ENCODE measurements around the gene FGFR3. TPM values are rescaled to one million over a fixed set of nuclear protein-coding genes. Genes with fewer than 3 reads are reported as not detected.

Gene FGFR3
- polyA plus RNA-seq, 1 donor from 2014 or later = 0.48 TPM

DNA sequence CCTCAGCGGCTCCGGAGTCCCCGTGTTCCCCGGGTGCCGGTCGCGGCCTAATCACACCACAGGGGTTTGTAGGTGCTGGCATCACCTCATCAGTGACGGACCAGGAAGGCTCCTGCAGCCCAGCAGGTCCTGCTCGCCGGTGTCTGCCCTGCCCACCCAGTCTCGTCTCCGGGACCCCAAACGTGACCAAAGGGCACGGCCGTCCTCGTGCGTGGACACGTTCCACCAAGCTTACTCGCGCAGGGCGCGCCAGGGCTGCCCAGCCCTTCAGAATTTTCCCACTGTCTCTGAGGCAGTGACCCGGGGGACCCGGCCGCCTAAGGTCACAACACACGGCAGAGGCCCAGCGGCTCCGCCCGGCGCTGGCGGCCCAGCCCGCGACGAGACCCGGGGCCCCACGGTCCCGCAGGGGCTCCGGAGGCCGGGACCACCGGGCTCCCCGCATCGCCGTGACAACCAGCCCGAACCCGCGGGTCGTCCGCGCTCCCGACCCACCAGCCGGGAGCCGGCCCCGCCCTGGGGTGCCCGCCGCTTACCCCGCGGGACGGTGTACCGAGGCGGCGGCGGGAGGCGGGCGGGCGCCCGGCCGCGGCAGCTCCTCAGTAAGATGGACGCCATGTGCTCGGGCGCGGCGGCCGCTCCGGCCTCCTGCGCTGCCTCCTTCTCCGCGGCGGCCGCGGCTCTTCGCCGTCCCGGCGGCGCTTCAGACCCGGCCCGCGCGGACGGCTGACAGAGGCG is 62.4 kb downstream of the FGFR3 start:
- peak; percentile 92 for TF ChIP-seq MXI1 (conservative IDR thresholded peaks at IDR 0.05; ENCODE audit: poor library complexity, severe bottlenecking)
- TF ChIP-seq, protein P1, sequence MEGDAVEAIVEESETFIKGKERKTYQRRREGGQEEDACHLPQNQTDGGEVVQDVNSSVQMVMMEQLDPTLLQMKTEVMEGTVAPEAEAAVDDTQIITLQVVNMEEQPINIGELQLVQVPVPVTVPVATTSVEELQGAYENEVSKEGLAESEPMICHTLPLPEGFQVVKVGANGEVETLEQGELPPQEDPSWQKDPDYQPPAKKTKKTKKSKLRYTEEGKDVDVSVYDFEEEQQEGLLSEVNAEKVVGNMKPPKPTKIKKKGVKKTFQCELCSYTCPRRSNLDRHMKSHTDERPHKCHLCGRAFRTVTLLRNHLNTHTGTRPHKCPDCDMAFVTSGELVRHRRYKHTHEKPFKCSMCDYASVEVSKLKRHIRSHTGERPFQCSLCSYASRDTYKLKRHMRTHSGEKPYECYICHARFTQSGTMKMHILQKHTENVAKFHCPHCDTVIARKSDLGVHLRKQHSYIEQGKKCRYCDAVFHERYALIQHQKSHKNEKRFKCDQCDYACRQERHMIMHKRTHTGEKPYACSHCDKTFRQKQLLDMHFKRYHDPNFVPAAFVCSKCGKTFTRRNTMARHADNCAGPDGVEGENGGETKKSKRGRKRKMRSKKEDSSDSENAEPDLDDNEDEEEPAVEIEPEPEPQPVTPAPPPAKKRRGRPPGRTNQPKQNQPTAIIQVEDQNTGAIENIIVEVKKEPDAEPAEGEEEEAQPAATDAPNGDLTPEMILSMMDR (IDR thresholded peaks at IDR 0.05; ENCODE audit: poor library complexity, severe bottlenecking) = no peak
- Histone ChIP-seq H3K27ac (ENCODE audit: low read length) (no peak overlapping the region), H3K36me3 (ENCODE audit: insufficient read depth, low read length) (no peaks in the 10 kb centered on the region), H3K9me2 (ENCODE audit: insufficient read depth, low read length) (no peaks in the 10 kb centered on the region), H3K9me3 (ENCODE audit: low read length) (no peaks in the 10 kb centered on the region), H2AFZ (ENCODE audit: low read depth, low read length) (no peak overlapping the region), H3K4me2 (ENCODE audit: low read length) (peak overlapping the region; percentile 37), H4K20me1 (ENCODE audit: insufficient read depth) (no peaks in the 10 kb centered on the region), H3K4me3 (ENCODE audit: low read length) (peak overlapping the region; percentile 98), H3K9ac (ENCODE audit: low read length) (peak overlapping the region; percentile 74), H3F3A (ENCODE audit: insufficient read depth, low read length, poor library complexity, severe bottlenecking) (no peaks in the 10 kb centered on the region), H3K79me2 (replicated peaks; ENCODE audit: insufficient read depth, low read length) (peaks cover 13% of the 10 kb centered on the region), H3K27me3 (ENCODE audit: insufficient read depth, low read depth, low read length) (no peaks in the 10 kb centered on the region)

DNA sequence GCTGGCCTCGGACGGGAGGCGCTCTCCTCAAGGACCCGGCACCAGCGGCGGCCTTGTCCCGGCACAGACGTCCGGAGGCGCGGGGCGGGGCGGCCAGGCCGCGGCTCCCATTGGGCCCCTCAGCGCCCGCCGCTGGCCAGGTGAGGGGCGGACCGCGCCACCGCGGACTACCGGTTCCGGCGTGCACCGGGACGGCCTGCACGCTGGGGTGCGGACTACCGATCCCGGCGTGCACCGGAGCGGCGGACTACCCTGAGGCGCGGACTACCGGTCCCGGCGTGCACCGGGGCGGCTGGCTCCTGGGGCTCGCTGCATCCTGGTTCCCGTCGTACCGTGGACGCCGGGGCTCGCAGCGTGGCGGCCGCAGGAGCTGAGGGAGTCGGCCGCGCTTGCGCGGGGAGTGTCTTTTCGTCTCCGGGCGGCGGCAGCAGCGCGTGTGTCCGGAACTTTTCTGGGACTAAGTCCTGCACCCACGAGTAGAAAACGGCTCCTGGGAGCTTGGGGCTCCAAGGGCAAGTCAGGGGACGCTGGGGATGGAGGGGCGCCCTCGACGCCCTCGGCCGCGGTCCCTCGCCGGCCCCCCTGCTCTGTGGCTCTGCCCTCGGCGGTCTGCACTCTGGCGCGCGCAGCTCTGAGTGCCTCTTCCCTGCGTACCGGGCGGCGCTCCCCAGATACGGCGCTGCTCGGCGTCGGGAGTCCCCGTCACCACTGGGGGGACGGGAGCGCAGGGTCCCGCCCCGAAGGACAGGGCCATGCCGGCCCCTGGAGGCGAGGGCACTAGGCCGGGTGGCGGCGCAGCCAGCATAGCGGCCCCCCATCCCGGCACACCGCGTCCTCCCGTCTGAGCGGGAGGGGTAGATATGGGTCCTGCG is 63.2 kb downstream of the FGFR3 start, which contains the start of gene LETM1:
Gene LETM1, minus strand, starts transcription at position 86 of the 872 bp plus-strand sequence. CDS start 206 bp downstream, outside the sequence.
- TF ChIP-seq EZH2 (IDR thresholded peaks at IDR 0.05; ENCODE audit: borderline replicate concordance, insufficient read depth, low read length, poor library complexity, severe bottlenecking) (no peak), RAD21 (conservative IDR thresholded peaks at IDR 0.05) (no peak), MXI1 (conservative IDR thresholded peaks at IDR 0.05; ENCODE audit: poor library complexity, severe bottlenecking) (peak; percentile 86), POLR2AphosphoS5 (IDR thresholded peaks at IDR 0.05) (peak; percentile 54), EP300 (conservative IDR thresholded peaks at IDR 0.05; ENCODE audit: poor library complexity, severe bottlenecking) (no peak), TAF1 (IDR thresholded peaks at IDR 0.05; ENCODE audit: low read depth) (no peak), SMC3 (conservative IDR thresholded peaks at IDR 0.05; ENCODE audit: poor library complexity) (peak; percentile 14)
- TF ChIP-seq, protein P2, sequence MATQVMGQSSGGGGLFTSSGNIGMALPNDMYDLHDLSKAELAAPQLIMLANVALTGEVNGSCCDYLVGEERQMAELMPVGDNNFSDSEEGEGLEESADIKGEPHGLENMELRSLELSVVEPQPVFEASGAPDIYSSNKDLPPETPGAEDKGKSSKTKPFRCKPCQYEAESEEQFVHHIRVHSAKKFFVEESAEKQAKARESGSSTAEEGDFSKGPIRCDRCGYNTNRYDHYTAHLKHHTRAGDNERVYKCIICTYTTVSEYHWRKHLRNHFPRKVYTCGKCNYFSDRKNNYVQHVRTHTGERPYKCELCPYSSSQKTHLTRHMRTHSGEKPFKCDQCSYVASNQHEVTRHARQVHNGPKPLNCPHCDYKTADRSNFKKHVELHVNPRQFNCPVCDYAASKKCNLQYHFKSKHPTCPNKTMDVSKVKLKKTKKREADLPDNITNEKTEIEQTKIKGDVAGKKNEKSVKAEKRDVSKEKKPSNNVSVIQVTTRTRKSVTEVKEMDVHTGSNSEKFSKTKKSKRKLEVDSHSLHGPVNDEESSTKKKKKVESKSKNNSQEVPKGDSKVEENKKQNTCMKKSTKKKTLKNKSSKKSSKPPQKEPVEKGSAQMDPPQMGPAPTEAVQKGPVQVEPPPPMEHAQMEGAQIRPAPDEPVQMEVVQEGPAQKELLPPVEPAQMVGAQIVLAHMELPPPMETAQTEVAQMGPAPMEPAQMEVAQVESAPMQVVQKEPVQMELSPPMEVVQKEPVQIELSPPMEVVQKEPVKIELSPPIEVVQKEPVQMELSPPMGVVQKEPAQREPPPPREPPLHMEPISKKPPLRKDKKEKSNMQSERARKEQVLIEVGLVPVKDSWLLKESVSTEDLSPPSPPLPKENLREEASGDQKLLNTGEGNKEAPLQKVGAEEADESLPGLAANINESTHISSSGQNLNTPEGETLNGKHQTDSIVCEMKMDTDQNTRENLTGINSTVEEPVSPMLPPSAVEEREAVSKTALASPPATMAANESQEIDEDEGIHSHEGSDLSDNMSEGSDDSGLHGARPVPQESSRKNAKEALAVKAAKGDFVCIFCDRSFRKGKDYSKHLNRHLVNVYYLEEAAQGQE (IDR thresholded peaks at IDR 0.05; ENCODE audit: borderline replicate concordance) = no peak
- TF ChIP-seq, protein P1 (IDR thresholded peaks at IDR 0.05; ENCODE audit: poor library complexity, severe bottlenecking) = peak; percentile 31
- Histone ChIP-seq H2AFZ (ENCODE audit: low read depth, low read length) (peak within 1 kb of the TSS; percentile 51), H3K9ac (ENCODE audit: low read length) (peak within 1 kb of the TSS; percentile 74), H3K79me2 (replicated peaks; ENCODE audit: insufficient read depth, low read length) (peaks cover 13% of the 10 kb centered on the region), H3K4me3 (ENCODE audit: low read length) (peak within 1 kb of the TSS; percentile 98), H4K20me1 (ENCODE audit: insufficient read depth) (no peaks in the 10 kb centered on the region), H3K36me3 (ENCODE audit: insufficient read depth, low read length) (no peaks in the 10 kb centered on the region), H3F3A (ENCODE audit: insufficient read depth, low read length, poor library complexity, severe bottlenecking) (no peaks in the 10 kb centered on the region), H3K4me2 (ENCODE audit: low read length) (peak within 1 kb of the TSS; percentile 48), H3K27ac (ENCODE audit: low read length) (peak within 1 kb of the TSS; percentile 44), H3K9me3 (ENCODE audit: low read length) (no peaks in the 10 kb centered on the region), H3K27me3 (ENCODE audit: insufficient read depth, low read depth, low read length) (no peaks in the 10 kb centered on the region), H3K9me2 (ENCODE audit: insufficient read depth, low read length) (no peaks in the 10 kb centered on the region)
